Prostate gland (tissue), 2 donors: ENCODE measurements around the gene MRPL50.

ENCODE experiments used
- CTCF ChIP-seq, 4 experiments: fragments of 200-600 bp in 2 of 4; fragments of 450-650 bp in 2 of 4; sonication (generic) in 2 of 4; IDR thresholded peaks; 1 replicate in 3 of 4; 2 replicates in 1 of 4; pipeline ENCODE4 v1.5.1; 2016 to 2019; ENCODE audit warnings: antibody characterized with exemption in 4 of 4, mild to moderate bottlenecking in 2 of 4, moderate library complexity in 2 of 4
- POLR2A ChIP-seq: fragments of 450-650 bp; IDR thresholded peaks from one replicate; pipeline ENCODE4 v1.6.1; 2016; ENCODE audit warnings: antibody characterized with exemption, mild to moderate bottlenecking
- POLR2AphosphoS5 ChIP-seq: sonication (generic); formaldehyde crosslinking; IDR thresholded peaks from one replicate; pipeline ENCODE4 v1.6.1; 2017; ENCODE audit warnings: antibody characterized with exemption

- TF ChIP-seq CTCF (IDR thresholded peaks at IDR 0.05) (no peak), POLR2AphosphoS5 (no peak), POLR2A (no peak)
Observed at GRCh38 chr9:101360647-101361046, 37.8 kb downstream of the MRPL50 start.
